A549 (cell line): ENCODE data around the gene LRIT3.

ENCODE experiments used
- EP300 ChIP-seq, 2 experiments: fragments of >200 bp; sonication (Bioruptor Twin); formaldehyde crosslinking; IDR thresholded peaks; 2 replicates in 1 of 2; 3 replicates in 1 of 2; pipeline ENCODE4 v1.6.1; 2016 to 2017
- NR3C1 ChIP-seq: fragments of >200 bp; sonication (Bioruptor Twin); formaldehyde crosslinking; IDR thresholded peaks from 3 replicates; pipeline ENCODE4 v1.6.1; 2017

DNA sequence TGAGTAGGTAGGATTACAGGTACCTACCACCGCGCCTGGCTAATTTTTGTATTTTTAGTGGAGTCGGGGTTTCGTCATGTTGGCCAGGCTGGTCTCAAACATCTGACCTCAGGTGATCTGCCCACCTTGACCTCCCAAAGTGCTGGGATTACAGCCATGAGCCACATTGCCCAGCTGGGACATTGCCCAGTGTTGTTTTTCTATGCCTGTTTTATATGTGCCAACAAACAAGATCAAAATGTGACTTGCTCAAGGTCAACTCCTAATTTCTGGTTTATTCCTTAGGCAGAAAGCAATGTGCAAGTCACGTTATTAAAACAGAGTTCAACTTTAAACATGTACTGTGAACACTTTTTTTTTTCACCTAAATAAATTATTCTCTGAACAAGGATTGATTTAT lies 2.7 kb downstream of the LRIT3 start:
- TF ChIP-seq EP300 (IDR thresholded peaks at IDR 0.05) (no peak), NR3C1 (no peak)
